ENCODE measurements around the gene SLC24A3. TPM values are rescaled to one million over a fixed set of nuclear protein-coding genes. Genes with fewer than 3 reads are reported as not detected.

Gene SLC24A3
- total and polyA plus RNA-seq, 11 donors: 0.26 to 3.9 (median 0.77) TPM

DNA sequence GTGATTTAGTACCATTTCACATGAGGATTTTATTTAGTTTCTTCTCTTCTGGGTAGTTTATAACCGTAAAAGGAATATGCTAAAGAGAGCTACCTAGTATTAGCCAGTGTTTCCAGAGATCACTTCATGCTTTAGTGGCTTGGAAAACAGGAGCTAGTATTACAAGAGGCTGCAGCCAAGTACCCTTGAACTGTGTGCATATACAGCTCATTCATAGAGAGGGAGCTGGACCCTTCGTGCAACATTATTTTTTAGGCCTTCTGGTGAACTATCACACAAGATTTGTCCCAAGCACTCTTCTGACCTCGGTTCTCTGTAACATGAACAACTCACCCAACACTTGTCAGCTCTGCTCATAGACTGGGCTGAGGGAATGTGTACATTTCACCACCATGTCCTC lies 470.7 kb downstream of the SLC24A3 start:
- no peaks in the 10 kb centered on the region for H3K36me3 ChIP-seq
- no peaks in the 10 kb centered on the region for H3K9me3 ChIP-seq
- 62 to 76% (median 72%) methylated on average over 3 of the region's 3 CpGs for WGBS, 4 donors
- H3K27ac ChIP-seq: no peak overlapping the region
- peaks cover 0 to 3% (median under 1%) of the 10 kb centered on the region in 12 donors for H3K4me1 ChIP-seq
- ATAC-seq (no peak), DNase-seq (no peak)
- no peaks in the 10 kb centered on the region for H3K27me3 ChIP-seq
- intact Hi-C loops (cut with DNase I): no loop called here
- TF ChIP-seq POLR2A (IDR thresholded peaks at IDR 0.05): no peak
- TF ChIP-seq, protein P1, sequence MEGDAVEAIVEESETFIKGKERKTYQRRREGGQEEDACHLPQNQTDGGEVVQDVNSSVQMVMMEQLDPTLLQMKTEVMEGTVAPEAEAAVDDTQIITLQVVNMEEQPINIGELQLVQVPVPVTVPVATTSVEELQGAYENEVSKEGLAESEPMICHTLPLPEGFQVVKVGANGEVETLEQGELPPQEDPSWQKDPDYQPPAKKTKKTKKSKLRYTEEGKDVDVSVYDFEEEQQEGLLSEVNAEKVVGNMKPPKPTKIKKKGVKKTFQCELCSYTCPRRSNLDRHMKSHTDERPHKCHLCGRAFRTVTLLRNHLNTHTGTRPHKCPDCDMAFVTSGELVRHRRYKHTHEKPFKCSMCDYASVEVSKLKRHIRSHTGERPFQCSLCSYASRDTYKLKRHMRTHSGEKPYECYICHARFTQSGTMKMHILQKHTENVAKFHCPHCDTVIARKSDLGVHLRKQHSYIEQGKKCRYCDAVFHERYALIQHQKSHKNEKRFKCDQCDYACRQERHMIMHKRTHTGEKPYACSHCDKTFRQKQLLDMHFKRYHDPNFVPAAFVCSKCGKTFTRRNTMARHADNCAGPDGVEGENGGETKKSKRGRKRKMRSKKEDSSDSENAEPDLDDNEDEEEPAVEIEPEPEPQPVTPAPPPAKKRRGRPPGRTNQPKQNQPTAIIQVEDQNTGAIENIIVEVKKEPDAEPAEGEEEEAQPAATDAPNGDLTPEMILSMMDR (IDR thresholded peaks at IDR 0.05): no peak
- no peak overlapping the region for H3K4me3 ChIP-seq

DNA sequence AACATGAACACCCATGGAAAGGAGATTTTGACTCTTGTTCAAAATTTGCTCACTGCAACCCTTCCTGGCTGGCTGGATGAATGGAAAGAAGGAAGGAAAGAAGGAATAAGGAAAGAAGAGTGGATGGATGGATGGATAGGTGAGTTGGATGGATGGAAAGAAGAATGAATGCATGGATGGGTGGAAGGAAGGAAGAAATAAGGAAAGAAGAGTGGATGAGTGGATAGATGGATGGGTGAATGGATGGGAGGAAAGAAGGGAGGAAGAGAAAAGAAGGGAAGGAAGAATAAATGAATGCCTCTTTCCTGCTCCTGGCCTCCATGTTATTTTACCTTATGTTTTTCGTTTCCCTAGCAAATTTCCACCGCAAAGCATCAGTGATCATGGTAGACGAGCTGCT lies 471.4 kb downstream of the SLC24A3 start:
- Histone ChIP-seq H3K36me3 (no peaks in the 10 kb centered on the region), H3K9me3 (no peaks in the 10 kb centered on the region), H3K27ac (no peak overlapping the region), H3K4me1 (peaks cover 0 to 9% (median 5%) of the 10 kb centered on the region in 12 donors), H3K4me3 (no peak overlapping the region), H3K27me3 (no peaks in the 10 kb centered on the region)
- ATAC-seq (no peak), DNase-seq (no peak)
- intact Hi-C loops (cut with DNase I): no loop called here
- TF ChIP-seq, protein P1 (IDR thresholded peaks at IDR 0.05): no peak
- TF ChIP-seq POLR2A (IDR thresholded peaks at IDR 0.05): no peak
- WGBS, 4 donors: 89 to 93% (median 90%) methylated on average over 3 of the region's 3 CpGs

DNA sequence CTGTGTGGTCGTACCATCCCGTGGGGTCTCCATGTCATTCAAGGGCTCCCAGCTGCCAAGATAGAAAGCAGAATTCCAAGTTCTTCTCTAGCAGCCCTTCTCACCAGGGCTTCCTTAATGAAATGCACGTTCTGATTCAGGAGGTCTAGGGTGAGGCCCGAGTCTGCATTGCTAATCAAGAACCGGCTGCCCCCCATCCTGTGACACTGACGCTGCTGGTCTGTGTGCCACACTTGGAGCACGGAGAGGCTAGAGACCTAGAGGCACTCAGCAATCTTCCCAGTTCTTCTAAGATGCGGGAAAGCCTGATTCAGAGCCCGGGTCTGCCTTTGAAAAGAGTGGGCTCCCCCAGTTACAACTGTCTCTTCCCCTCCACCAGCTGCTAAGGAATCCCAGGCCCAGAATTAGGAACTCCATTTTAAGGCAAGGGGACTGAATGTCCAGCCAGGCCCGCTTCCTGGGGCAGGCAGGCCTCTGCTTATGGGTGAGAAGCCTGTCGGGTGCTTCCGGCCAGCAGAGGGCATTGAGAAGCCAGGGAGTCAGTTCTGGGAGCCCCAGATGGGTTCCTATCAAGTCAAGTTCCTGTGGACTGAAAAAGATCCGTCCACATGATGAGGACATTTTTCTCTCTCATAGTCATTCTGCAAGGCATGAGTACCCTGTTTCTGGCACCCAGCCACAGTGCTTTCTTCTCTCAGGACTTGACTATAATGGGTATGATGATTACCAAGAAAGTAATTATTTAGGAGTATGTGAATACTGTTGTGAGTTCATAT lies 475.8 kb downstream of the SLC24A3 start:
- intact Hi-C loops (cut with DNase I): loop anchor here in 1 of 10 donors (2.0 kb wide), 1 partner anchor 199 kb away; no protein-coding TSS in a partner anchor
- Histone ChIP-seq H3K9me3 (no peaks in the 10 kb centered on the region), H3K36me3 (no peaks in the 10 kb centered on the region), H3K4me3 (no peak overlapping the region), H3K27ac (peak overlapping the region in 2 of 12 donors; percentile 22 to 50), H3K27me3 (no peaks in the 10 kb centered on the region), H3K4me1 (peaks cover 0 to 26% (median 11%) of the 10 kb centered on the region in 12 donors)
- TF ChIP-seq, protein P1 (IDR thresholded peaks at IDR 0.05): peak; percentile 48 to 76 (median 61)
- no peak for TF ChIP-seq POLR2A (IDR thresholded peaks at IDR 0.05)
- 56 to 61% (median 59%) methylated on average over 12 to 13 of the region's 13 CpGs for WGBS, 4 donors
- ATAC-seq (peak; percentile 83 to 90 (median 88)), DNase-seq (peak; percentile 63 to 88 (median 85))

DNA sequence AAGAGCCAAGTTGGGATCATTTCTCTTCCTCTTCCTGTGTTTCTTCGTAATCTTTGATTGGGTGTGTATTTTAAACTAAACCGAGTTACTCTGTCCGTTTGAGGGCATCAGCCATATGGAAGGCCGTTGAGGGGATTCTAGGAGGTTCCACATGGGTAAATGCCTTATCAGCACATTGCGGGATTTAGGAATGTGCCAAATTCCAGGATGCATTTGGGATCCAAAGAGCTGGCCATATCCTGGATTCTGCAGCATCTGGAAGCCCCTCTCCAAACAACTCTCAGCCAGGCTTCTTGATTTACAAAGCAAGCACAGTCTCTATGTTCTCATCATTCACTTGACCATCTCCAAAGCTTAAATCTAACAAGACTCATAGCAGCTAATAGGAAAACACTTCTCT lies 478.0 kb downstream of the SLC24A3 start:
- no peak overlapping the region for H3K4me3 ChIP-seq
- TF ChIP-seq POLR2A (IDR thresholded peaks at IDR 0.05): no peak
- TF ChIP-seq, protein P1 (IDR thresholded peaks at IDR 0.05): no peak
- peaks cover 0 to 35% (median 15%) of the 10 kb centered on the region in 12 donors for H3K4me1 ChIP-seq
- H3K36me3 ChIP-seq: no peaks in the 10 kb centered on the region
- H3K9me3 ChIP-seq: no peaks in the 10 kb centered on the region
- intact Hi-C loops (cut with DNase I): loop anchor here (2.0 to 10.0 kb wide), 14 partner anchors 47 to 327 kb away; partner anchors contain the start of genes RIN2 (in 5 of the 10) and NAA20 (in 2 of the 10)
- H3K27me3 ChIP-seq: no peaks in the 10 kb centered on the region
- no peak for ATAC-seq
- DNase-seq: no peak
- peak overlapping the region in 2 of 12 donors; percentile 33 to 54 for H3K27ac ChIP-seq
- WGBS, 4 donors: 42 to 53% (median 47%) methylated on average over 5 of the region's 5 CpGs

All from heart left ventricle (tissue), 16 donors.